WTC11 (cell line): ENCODE data around the gene FA2H. TPM values are rescaled to one million over a fixed set of nuclear protein-coding genes. Genes with fewer than 3 reads are reported as not detected.

Experiments
- ATAC-seq: fragments of 200-7000 bp; cut with Tn5 transposase; 2 replicates; pipeline ENCODE4 v1.10.0; 2021; ENCODE audit warnings: mild to moderate bottlenecking, moderate library complexity
- CTCF ChIA-PET: fragments of 300-600 bp; sonication (Branson Sonifier 250); formaldehyde crosslinking; loops from one replicate; lab custom pipeline; 2021; ENCODE audit warnings: antibody characterized with exemption; lab: Charles Lee
- POLR2A ChIA-PET: fragments of 350-600 bp; sonication (Branson Sonifier 250); formaldehyde crosslinking; loops from one replicate; lab custom pipeline; 2021; ENCODE audit warnings: antibody characterized with exemption; lab: Charles Lee
- DNase-seq: peaks from one replicate; pipeline ENCODE4 v3.0.0; 2021; ENCODE audit warnings: low spot score
- H3K27ac Mint-ChIP-seq: 2 replicates; pipeline ENCODE4 v1.8.0; 2021; ENCODE audit warnings: mixed read lengths
- H3K27me3 Mint-ChIP-seq: 2 replicates; pipeline ENCODE4 v1.8.0; 2021; ENCODE audit warnings: low read depth, mild to moderate bottlenecking, moderate library complexity, mixed read lengths
- H3K36me3 Mint-ChIP-seq: 2 replicates; pipeline ENCODE4 v1.8.0; 2021; ENCODE audit warnings: mixed read lengths
- H3K4me1 Mint-ChIP-seq: 2 replicates; pipeline ENCODE4 v1.8.0; 2022; ENCODE audit warnings: mixed read lengths
- H3K4me3 Mint-ChIP-seq: 2 replicates; pipeline ENCODE4 v1.8.0; 2021; ENCODE audit warnings: mild to moderate bottlenecking, moderate library complexity, mixed read lengths
- H3K9me3 Mint-ChIP-seq: 2 replicates; pipeline ENCODE4 v1.8.0; 2021; ENCODE audit warnings: mixed read lengths
- MYBL2 ChIP-seq: sonication (generic); formaldehyde crosslinking; IDR thresholded peaks from 2 replicates; pipeline ENCODE4 v1.8.1; 2023; ENCODE audit warnings: mild to moderate bottlenecking, moderate library complexity, missing genetic modification reagents
- NFYB ChIP-seq: sonication (generic); formaldehyde crosslinking; conservative IDR thresholded peaks from 2 replicates; pipeline ENCODE4 v1.8.0; 2022; ENCODE audit warnings: low read depth, missing genetic modification reagents
- NR2C2 ChIP-seq: sonication (generic); formaldehyde crosslinking; IDR thresholded peaks from 2 replicates; pipeline ENCODE4 v1.8.0; 2022; ENCODE audit warnings: mild to moderate bottlenecking, missing genetic modification reagents
- TP53 ChIP-seq: sonication (generic); formaldehyde crosslinking; IDR thresholded peaks from 2 replicates; pipeline ENCODE4 v1.8.1; 2023; ENCODE audit warnings: mild to moderate bottlenecking, missing genetic modification reagents
- total RNA-seq: library from RNA; stranded (reverse); gene quantifications from 3 replicates; pipeline ENCODE4 v1.2.3, GENCODE V29; 2021
- TF ChIP-seq, protein P1 (sequence below): sonication (generic); formaldehyde crosslinking; IDR thresholded peaks from 2 replicates; pipeline ENCODE4 v1.8.1; 2023; ENCODE audit warnings: mild to moderate bottlenecking, missing genetic modification reagents, borderline replicate concordance
- TF ChIP-seq, protein P2 (sequence below): sonication (generic); formaldehyde crosslinking; IDR thresholded peaks from 2 replicates; pipeline ENCODE4 v1.8.1; 2023; ENCODE audit warnings: mild to moderate bottlenecking, missing genetic modification reagents, moderate library complexity
- TF ChIP-seq, protein P3 (sequence below): sonication (generic); formaldehyde crosslinking; IDR thresholded peaks from 2 replicates; pipeline ENCODE4 v1.8.1; 2022; ENCODE audit warnings: missing genetic modification reagents, borderline replicate concordance
- TF ChIP-seq, protein P4 (sequence below): sonication (generic); formaldehyde crosslinking; IDR thresholded peaks from 2 replicates; pipeline ENCODE4 v1.8.0; 2022; ENCODE audit warnings: mild to moderate bottlenecking, missing genetic modification reagents
- TF ChIP-seq, protein P5 (sequence below): fragments of 250-450 bp; sonication (Bioruptor Pico); IDR thresholded peaks from 2 replicates; pipeline ENCODE4 v1.9.0; 2021; ENCODE audit warnings: mild to moderate bottlenecking
- TF ChIP-seq, protein P6 (sequence below): sonication (generic); formaldehyde crosslinking; IDR thresholded peaks from 2 replicates; pipeline ENCODE4 v1.8.1; 2023; ENCODE audit warnings: mild to moderate bottlenecking, missing genetic modification reagents
- TF ChIP-seq, protein P7 (sequence below): sonication (generic); formaldehyde crosslinking; IDR thresholded peaks from 2 replicates; pipeline ENCODE4 v1.8.0; 2022; ENCODE audit warnings: mild to moderate bottlenecking, missing genetic modification reagents
- TF ChIP-seq, protein P8 (sequence below): fragments of 250-450 bp; sonication (Bioruptor Pico); IDR thresholded peaks from 2 replicates; pipeline ENCODE4 v2.1.2; 2022; ENCODE audit warnings: mild to moderate bottlenecking, moderate library complexity

FA2H gene
- total RNA-seq, 1 experiment from 2014 or later = 10.9 TPM

DNA sequence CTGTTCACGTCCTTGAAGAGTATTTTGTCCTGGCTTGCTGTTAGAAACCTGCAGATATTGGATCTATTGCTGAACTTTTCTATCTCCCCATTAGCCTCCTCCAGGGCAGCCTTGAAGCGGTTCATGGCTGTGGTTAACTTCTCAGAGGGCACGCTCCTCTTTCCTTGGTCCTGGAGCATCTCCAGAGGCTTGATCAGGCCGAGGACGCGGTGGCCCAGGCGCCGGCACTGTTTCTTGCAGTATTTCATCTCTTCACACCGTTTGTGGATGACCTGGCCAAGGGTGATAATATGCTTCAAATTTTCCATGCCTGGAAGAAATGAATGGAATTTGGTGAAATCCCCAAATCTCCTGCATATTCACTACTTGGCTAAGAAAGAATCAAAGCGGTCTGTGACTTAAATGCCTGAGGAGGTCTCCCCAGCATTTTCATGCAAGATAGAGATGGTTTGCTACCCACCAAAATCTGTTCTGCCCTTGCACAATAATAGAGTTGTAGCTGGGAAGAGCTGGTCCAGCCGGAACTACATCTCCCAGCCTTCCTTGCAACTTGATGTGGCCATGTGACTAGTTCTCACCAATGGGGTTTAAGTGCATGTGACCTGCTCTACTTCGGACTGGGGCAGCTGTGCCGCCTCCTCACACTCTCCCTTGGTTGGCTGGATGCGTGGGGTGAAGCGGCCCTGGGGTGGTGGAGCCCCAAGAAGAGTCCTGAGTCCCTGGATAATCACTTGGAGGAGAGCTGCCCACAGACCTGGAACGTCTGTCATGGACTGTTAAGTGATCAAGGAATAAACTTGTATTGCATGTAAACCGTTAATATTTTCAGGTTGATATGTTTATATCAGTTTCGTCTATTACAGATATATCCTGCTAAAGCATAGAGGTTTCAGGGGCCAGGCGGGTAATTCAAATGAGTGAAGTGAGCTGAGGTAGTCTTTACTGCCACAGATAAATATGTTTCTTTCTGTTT lies 78.9 kb downstream of the FA2H start (continued):
- TF ChIP-seq, protein P1, sequence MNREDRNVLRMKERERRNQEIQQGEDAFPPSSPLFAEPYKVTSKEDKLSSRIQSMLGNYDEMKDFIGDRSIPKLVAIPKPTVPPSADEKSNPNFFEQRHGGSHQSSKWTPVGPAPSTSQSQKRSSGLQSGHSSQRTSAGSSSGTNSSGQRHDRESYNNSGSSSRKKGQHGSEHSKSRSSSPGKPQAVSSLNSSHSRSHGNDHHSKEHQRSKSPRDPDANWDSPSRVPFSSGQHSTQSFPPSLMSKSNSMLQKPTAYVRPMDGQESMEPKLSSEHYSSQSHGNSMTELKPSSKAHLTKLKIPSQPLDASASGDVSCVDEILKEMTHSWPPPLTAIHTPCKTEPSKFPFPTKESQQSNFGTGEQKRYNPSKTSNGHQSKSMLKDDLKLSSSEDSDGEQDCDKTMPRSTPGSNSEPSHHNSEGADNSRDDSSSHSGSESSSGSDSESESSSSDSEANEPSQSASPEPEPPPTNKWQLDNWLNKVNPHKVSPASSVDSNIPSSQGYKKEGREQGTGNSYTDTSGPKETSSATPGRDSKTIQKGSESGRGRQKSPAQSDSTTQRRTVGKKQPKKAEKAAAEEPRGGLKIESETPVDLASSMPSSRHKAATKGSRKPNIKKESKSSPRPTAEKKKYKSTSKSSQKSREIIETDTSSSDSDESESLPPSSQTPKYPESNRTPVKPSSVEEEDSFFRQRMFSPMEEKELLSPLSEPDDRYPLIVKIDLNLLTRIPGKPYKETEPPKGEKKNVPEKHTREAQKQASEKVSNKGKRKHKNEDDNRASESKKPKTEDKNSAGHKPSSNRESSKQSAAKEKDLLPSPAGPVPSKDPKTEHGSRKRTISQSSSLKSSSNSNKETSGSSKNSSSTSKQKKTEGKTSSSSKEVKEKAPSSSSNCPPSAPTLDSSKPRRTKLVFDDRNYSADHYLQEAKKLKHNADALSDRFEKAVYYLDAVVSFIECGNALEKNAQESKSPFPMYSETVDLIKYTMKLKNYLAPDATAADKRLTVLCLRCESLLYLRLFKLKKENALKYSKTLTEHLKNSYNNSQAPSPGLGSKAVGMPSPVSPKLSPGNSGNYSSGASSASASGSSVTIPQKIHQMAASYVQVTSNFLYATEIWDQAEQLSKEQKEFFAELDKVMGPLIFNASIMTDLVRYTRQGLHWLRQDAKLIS (CRISPR knock-in tag) = no peak
- TF ChIP-seq, protein P2, sequence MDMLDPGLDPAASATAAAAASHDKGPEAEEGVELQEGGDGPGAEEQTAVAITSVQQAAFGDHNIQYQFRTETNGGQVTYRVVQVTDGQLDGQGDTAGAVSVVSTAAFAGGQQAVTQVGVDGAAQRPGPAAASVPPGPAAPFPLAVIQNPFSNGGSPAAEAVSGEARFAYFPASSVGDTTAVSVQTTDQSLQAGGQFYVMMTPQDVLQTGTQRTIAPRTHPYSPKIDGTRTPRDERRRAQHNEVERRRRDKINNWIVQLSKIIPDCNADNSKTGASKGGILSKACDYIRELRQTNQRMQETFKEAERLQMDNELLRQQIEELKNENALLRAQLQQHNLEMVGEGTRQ (CRISPR knock-in tag) = peak; percentile 99
- TF ChIP-seq, protein P3, sequence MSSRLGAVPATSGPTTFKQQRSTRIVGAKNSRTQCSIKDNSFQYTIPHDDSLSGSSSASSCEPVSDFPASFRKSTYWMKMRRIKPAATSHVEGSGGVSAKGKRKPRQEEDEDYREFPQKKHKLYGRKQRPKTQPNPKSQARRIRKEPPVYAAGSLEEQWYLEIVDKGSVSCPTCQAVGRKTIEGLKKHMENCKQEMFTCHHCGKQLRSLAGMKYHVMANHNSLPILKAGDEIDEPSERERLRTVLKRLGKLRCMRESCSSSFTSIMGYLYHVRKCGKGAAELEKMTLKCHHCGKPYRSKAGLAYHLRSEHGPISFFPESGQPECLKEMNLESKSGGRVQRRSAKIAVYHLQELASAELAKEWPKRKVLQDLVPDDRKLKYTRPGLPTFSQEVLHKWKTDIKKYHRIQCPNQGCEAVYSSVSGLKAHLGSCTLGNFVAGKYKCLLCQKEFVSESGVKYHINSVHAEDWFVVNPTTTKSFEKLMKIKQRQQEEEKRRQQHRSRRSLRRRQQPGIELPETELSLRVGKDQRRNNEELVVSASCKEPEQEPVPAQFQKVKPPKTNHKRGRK (CRISPR knock-in tag) = no peak
- TF ChIP-seq NFYB (peak; percentile 100), TP53 (no peak)
- TF ChIP-seq, protein P4, sequence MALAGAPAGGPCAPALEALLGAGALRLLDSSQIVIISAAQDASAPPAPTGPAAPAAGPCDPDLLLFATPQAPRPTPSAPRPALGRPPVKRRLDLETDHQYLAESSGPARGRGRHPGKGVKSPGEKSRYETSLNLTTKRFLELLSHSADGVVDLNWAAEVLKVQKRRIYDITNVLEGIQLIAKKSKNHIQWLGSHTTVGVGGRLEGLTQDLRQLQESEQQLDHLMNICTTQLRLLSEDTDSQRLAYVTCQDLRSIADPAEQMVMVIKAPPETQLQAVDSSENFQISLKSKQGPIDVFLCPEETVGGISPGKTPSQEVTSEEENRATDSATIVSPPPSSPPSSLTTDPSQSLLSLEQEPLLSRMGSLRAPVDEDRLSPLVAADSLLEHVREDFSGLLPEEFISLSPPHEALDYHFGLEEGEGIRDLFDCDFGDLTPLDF (CRISPR knock-in tag) = no peak

DNA sequence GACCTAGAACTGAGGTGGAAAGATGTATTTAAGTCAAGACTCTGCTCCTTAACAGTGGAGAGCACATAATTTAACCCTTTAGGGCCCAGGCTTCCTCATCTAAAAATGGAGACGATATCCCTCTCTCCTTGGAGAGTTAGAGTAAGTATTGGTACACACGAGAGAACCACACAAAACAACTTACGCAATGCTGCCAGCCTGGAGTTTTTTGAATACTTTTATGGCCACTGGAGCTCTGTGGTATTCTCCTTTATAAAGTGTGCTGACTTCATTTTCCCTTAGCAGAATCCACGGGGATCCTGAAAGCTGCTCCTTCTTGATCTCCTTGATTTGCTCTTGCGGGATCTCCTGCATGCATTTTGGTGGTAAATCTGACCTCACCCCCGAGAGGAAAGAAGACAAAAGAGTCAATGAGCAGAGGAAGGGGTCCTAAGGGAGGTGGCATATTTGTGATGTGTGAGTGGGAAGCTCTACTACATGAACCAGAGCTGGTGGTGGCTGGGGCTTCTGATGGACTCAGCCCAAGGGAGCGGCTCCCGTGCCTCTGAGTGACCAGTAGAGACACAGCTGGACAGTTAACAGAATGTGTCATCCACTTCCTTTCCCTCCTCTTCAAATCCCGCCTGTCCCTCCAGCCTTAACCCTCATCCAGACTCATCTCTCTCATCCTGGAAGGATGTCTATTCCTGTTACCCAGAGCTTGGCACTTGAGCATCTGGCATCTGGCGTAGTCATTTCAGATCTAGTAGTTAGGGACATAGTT lies 83.3 kb downstream of the FA2H start:
- DNase-seq (no peak), ATAC-seq (no peak)
- TF ChIP-seq, protein P5, sequence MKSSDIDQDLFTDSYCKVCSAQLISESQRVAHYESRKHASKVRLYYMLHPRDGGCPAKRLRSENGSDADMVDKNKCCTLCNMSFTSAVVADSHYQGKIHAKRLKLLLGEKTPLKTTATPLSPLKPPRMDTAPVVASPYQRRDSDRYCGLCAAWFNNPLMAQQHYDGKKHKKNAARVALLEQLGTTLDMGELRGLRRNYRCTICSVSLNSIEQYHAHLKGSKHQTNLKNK (CRISPR knock-in tag) = no peak
- no peak for TF ChIP-seq MYBL2 (CRISPR knock-in tag)
- TF ChIP-seq NR2C2 (CRISPR knock-in tag) = no peak
- TF ChIP-seq, protein P6, sequence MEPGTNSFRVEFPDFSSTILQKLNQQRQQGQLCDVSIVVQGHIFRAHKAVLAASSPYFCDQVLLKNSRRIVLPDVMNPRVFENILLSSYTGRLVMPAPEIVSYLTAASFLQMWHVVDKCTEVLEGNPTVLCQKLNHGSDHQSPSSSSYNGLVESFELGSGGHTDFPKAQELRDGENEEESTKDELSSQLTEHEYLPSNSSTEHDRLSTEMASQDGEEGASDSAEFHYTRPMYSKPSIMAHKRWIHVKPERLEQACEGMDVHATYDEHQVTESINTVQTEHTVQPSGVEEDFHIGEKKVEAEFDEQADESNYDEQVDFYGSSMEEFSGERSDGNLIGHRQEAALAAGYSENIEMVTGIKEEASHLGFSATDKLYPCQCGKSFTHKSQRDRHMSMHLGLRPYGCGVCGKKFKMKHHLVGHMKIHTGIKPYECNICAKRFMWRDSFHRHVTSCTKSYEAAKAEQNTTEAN (CRISPR knock-in tag) = no peak
- TF ChIP-seq, protein P7, sequence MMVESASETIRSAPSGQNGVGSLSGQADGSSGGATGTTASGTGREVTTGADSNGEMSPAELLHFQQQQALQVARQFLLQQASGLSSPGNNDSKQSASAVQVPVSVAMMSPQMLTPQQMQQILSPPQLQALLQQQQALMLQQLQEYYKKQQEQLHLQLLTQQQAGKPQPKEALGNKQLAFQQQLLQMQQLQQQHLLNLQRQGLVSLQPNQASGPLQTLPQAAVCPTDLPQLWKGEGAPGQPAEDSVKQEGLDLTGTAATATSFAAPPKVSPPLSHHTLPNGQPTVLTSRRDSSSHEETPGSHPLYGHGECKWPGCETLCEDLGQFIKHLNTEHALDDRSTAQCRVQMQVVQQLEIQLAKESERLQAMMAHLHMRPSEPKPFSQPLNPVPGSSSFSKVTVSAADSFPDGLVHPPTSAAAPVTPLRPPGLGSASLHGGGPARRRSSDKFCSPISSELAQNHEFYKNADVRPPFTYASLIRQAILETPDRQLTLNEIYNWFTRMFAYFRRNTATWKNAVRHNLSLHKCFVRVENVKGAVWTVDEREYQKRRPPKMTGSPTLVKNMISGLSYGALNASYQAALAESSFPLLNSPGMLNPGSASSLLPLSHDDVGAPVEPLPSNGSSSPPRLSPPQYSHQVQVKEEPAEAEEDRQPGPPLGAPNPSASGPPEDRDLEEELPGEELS (CRISPR knock-in tag) = no peak
- TF ChIP-seq, protein P8, sequence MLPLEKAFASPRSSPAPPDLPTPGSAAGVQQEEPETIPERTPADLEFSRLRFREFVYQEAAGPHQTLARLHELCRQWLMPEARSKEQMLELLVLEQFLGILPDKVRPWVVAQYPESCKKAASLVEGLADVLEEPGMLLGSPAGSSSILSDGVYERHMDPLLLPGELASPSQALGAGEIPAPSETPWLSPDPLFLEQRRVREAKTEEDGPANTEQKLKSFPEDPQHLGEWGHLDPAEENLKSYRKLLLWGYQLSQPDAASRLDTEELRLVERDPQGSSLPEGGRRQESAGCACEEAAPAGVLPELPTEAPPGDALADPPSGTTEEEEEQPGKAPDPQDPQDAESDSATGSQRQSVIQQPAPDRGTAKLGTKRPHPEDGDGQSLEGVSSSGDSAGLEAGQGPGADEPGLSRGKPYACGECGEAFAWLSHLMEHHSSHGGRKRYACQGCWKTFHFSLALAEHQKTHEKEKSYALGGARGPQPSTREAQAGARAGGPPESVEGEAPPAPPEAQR (CRISPR knock-in tag) = no peak
- no peak overlapping the region for H3K4me3 Mint-ChIP-seq
- H3K9me3 Mint-ChIP-seq = no peaks in the 10 kb centered on the region
- peaks cover 4% of the 10 kb centered on the region for H3K4me1 Mint-ChIP-seq
- peaks cover 11% of the 10 kb centered on the region; the same call in 1 of the 2 replicates for H3K36me3 Mint-ChIP-seq
- ChIA-PET POLR2A (no interaction called here), CTCF (interaction anchor here (1.0 to 1.5 kb wide), 3 partner anchors 21 to 171 kb away, joined by 3 to 4 read pairs (median 3); no protein-coding TSS in a partner anchor)
- 0 out of 2 replicates have a peak overlapping the region, but pooled peaks have one; percentile 9 for H3K27ac Mint-ChIP-seq
- no peaks in the 10 kb centered on the region for H3K27me3 Mint-ChIP-seq
